NT2/D1 (cell line): ENCODE data around the gene RASGEF1B.

ENCODE experiments used
- SUZ12 ChIP-seq: IDR thresholded peaks from 2 replicates; pipeline ENCODE4 v1.6.1; 2011; ENCODE audit not compliant: insufficient read length, insufficient read depth; ENCODE audit errors: extremely low read depth
- YY1 ChIP-seq: IDR thresholded peaks from 2 replicates; pipeline ENCODE4 v1.6.1; 2011; ENCODE audit not compliant: insufficient read length, insufficient read depth
- ZNF274 ChIP-seq: IDR thresholded peaks from 2 replicates; pipeline ENCODE4 v1.6.1; 2011; ENCODE audit warnings: mild to moderate bottlenecking, low read depth, low read length

- TF ChIP-seq YY1 (no peak), SUZ12 (no peak), ZNF274 (no peak)
Observed at GRCh38 chr4:81504112-81505003, 32.7 kb upstream of the RASGEF1B start.
